SH-SY5Y (cell line): ENCODE data around the gene SLC9A9.

Experiments used
- GATA2 ChIP-seq: IDR thresholded peaks from 2 replicates; pipeline ENCODE4 v1.6.1; 2011; ENCODE audit warnings: mild to moderate bottlenecking, low read depth, low read length
- GATA3 ChIP-seq: IDR thresholded peaks from 2 replicates; pipeline ENCODE4 v1.6.1; 2011; ENCODE audit warnings: low read depth, mild to moderate bottlenecking, low read length, moderate library complexity

GRCh38 chr3:143478115-143478693, 370.1 kb downstream of the SLC9A9 start:
- no peak for TF ChIP-seq GATA2
- no peak for TF ChIP-seq GATA3
